Vagina (tissue), 2 donors: ENCODE results near the gene CD8A. TPM values are rescaled to one million over a fixed set of nuclear protein-coding genes. Genes with fewer than 3 reads are reported as not detected.
A peak's percentile ranks its signal among the peaks of the same experiment; 100 is the strongest.
"Not testable (repeated sequence)": the region's sequence is repeated elsewhere in the genome, so short reads cannot be mapped to it uniquely, and the experiment has no call there.

Experiments used
- DNase-seq, 2 donors: peaks; one replicate each; pipeline ENCODE4 v3.0.0-alpha.2; 2017; ENCODE audit errors: extremely low spot score in 2 of 2
- H3K27ac ChIP-seq: fragments of 200-600 bp; sonication (generic); one replicate; pipeline ENCODE4 v1.5.1; 2019
- H3K27me3 ChIP-seq: fragments of 200-600 bp; sonication (generic); one replicate; pipeline ENCODE4 v1.5.1; 2019
- H3K36me3 ChIP-seq, 2 donors: fragments of 200-600 bp; sonication (generic); one replicate each; pipeline ENCODE4 v1.5.1; 2017 to 2019
- H3K4me1 ChIP-seq: fragments of 200-600 bp; sonication (generic); one replicate; pipeline ENCODE4 v1.5.1; 2019
- H3K4me3 ChIP-seq, 2 donors: fragments of 200-600 bp; sonication (generic); 1 replicate in 1 of 2; 2 replicates in 1 of 2; pipeline ENCODE4 v1.5.1; 2016 to 2019
- H3K9me3 ChIP-seq: fragments of 200-600 bp; sonication (generic); one replicate; pipeline ENCODE4 v1.5.1; 2019
- POLR2A ChIP-seq, 2 donors: fragments of 450-650 bp; IDR thresholded peaks; one replicate each; pipeline ENCODE4 v1.6.1; 2017; ENCODE audit warnings: antibody characterized with exemption in 2 of 2, mild to moderate bottlenecking in 2 of 2, moderate library complexity in 2 of 2
- POLR2AphosphoS5 ChIP-seq, 2 donors: sonication (generic); formaldehyde crosslinking; IDR thresholded peaks; one replicate each; pipeline ENCODE4 v1.9.0; 2017; ENCODE audit warnings: antibody characterized with exemption in 2 of 2, mild to moderate bottlenecking in 2 of 2, low read depth in 1 of 2; ENCODE audit not compliant: insufficient read depth in 1 of 2
- intact Hi-C: fragments of 100-400 bp; cut with DNase I; formaldehyde crosslinking; loops from one replicate; pipeline ENCODE4 v1.15.1; 2023
- total RNA-seq: library from RNA; depleted of rRNA; stranded (reverse); fragments of >200 nt; gene quantifications from one replicate; pipeline ENCODE4 v1.2.3, GENCODE V29; 2016
- TF ChIP-seq, protein P1 (sequence below), 3 experiments: fragments of 450-650 bp in 2 of 3; fragments of 200-600 bp in 1 of 3; sonication (generic) in 1 of 3; IDR thresholded peaks; one replicate each; pipeline ENCODE4 v1.5.1; 2017 to 2019; ENCODE audit warnings: antibody characterized with exemption in 3 of 3, mild to moderate bottlenecking in 2 of 3, moderate library complexity in 2 of 3

The CD8A gene
- total RNA-seq, result 6.9 TPM

DNA sequence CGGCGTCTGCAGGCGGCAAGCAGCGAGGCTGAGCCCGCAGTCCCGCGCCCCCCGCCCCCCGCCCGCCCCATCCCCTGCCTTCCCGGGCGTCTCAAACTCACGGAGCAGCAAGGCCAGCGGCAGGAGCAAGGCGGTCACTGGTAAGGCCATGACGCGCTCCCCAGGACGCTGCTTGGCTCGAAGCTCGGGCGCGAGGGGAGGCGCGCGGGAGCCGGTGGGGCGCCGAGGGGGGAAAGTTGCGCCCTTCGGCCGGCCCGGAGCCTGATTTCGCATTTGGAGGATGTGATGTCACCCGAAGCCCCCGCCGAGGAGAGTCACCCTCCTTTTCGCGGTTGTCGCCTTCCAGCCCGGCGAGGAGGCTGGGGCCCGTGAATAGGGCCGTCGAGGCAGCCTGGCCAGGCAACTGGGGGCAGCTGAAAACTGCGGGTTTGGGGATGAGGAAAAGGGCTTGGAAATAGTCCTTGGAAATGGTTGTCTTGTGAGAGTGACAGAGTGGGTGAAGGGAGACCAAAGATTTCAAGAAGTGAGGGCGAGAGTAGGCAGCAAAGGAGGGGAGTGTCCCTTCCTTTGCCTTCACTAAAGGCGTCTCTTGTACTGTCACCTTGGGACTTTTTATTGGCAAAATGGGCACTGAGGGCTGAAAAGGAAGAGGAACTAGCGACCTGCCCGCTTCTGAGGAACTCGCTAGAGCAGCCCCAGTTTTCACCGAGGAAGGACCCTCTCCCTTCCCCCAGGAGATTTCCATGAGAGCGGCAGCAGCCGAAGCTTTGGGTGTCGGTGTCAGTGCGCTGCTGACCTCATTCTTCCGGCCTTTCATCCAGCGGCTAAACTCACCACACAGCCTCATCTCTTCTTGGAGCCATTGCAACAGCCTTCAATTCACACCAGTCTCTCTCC, at the start of gene CD8A:
CD8A (minus strand) TSS at position 238 of the 897 bp plus-strand sequence; CDS start at position 150, 88 bp downstream.
- Histone ChIP-seq H3K27me3 (peaks cover 12% of the 10 kb centered on the region), H3K9me3 (no peaks in the 10 kb centered on the region), H3K36me3 (no peaks in the 10 kb centered on the region), H3K27ac (peak within 1 kb of the TSS; percentile 47), H3K4me3 (peak within 1 kb of the TSS; percentile 29 to 38), H3K4me1 (peaks cover 24% of the 10 kb centered on the region)
- no peak for DNase-seq
- TF ChIP-seq, protein P1, sequence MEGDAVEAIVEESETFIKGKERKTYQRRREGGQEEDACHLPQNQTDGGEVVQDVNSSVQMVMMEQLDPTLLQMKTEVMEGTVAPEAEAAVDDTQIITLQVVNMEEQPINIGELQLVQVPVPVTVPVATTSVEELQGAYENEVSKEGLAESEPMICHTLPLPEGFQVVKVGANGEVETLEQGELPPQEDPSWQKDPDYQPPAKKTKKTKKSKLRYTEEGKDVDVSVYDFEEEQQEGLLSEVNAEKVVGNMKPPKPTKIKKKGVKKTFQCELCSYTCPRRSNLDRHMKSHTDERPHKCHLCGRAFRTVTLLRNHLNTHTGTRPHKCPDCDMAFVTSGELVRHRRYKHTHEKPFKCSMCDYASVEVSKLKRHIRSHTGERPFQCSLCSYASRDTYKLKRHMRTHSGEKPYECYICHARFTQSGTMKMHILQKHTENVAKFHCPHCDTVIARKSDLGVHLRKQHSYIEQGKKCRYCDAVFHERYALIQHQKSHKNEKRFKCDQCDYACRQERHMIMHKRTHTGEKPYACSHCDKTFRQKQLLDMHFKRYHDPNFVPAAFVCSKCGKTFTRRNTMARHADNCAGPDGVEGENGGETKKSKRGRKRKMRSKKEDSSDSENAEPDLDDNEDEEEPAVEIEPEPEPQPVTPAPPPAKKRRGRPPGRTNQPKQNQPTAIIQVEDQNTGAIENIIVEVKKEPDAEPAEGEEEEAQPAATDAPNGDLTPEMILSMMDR (IDR thresholded peaks at IDR 0.05), result no peak
- TF ChIP-seq POLR2A (IDR thresholded peaks at IDR 0.05) (no peak), POLR2AphosphoS5 (IDR thresholded peaks at IDR 0.05; ENCODE audit: insufficient read depth in 1 of 2, low read depth in 1 of 2) (no peak)
- intact Hi-C loops, result no loop called here

DNA sequence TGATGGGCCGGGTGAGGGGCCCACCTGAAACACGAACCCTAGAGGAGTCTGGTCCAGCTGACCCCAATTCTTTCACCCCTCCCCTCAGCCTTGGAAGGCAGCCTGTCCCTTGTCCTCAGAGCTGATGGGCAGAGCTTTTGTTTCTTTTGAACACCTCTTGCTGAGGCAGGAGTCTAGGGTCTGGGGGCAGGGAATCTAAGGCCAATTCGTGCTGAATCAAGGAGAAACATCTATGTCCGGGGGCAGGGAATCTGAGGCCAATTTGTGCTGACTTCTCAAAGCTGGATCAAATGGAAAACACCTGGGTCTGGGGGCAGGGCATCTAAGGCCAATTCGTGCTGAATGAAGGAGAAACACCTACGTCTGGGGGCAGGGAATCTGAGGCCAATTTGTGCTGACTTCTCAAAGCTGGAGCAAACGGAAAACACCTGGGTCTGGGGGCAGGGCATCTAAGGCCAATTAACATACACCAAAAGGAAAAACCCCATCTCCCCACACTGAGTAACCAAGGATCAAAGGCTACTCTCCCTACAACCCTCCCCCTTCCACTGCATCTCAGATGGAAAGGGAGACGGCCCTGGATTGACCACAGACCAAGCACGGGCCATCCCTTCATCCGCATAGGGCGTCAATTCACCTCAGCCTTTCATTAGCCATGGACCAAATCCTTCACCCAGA, 49.3 kb upstream of the CD8A start:
- H3K36me3 ChIP-seq, H3K4me3 ChIP-seq, H3K4me1 ChIP-seq, DNase-seq, H3K27ac ChIP-seq, intact Hi-C loops, H3K27me3 ChIP-seq, H3K9me3 ChIP-seq: not testable (repeated sequence)

DNA sequence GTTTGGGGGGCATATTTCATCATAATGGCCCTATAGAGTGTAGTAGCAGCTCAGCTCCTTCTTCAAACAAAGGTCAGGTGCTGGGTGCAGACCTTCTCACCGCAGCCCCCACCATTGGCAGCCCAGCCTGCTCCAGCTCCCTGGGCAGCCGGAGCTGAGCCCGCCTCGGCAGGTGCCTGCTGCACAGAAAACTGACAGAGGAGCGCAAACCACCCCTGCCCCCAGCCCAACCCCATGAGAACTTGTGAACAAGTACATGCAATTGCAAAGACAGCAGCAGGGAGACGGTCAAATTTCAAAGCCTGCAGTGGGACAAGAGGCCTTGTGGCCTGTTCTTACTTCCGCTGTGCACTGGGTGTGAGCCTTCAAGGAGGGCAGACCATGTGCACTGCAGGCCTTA, 48.7 kb upstream of the CD8A start:
- H3K4me3 ChIP-seq, H3K36me3 ChIP-seq, H3K27ac ChIP-seq, DNase-seq, H3K4me1 ChIP-seq, H3K9me3 ChIP-seq, intact Hi-C loops, H3K27me3 ChIP-seq: not testable (repeated sequence)

DNA sequence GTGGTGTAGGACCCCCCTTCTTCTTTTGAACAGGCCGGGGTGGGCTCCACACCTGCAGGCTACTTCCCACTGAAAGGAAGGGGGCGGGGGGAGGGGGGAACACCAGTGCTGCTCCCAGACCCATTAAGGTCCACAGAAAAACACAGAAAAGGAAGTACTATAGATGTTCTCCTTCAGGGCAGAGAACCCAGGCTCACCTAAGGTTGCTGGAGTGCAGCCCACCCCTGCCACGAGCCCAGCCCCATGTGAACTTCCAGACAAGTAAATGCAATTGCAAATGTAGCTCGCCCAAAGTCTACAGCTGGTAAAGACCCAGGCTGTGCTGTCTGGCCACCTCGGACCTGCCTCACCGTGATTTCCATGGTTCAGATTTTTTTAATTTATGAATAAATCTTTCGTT, 47.0 kb upstream of the CD8A start:
- not testable (repeated sequence) for H3K9me3 ChIP-seq

DNA sequence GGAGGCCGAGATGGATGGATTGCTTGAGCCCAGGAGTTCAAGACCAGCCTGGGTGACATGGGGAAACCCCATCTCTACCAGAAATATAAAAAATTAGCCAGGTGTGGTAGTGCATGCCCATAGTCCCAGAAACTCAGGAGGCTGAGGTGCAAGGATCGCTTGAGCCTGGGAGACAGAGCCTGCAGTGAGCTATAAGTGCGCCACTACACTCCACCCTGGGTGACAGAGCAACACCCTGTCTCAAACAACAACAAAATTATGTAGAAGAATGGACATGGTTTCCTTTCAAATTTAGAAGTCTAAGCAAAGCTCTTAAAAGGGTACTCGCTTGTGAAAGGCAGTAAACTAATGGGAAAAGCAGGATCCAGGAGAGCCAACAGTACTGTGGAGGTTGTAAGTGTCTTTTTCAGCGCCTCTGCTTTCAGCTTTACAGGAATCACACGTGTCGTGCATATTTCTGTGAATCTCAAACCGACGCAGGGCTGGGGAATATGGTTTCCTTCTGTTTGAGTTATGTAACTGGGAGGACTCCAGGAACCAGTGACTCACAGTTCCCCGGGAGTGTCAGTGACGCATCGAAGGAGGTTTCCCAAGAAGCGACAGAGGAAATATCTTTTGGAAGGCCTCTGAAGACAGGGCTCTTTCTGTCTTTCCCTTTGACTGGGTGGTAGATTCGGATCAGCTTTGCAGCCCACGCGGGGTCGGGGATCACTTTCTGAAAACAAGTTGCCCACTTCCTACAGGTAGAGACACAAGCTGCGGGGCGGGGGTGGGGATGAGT, 46.4 kb upstream of the CD8A start:
- DNase-seq, H3K36me3 ChIP-seq, intact Hi-C loops, H3K4me1 ChIP-seq, H3K9me3 ChIP-seq, H3K27me3 ChIP-seq: not testable (repeated sequence)
- peak overlapping the region; percentile 53 for H3K27ac ChIP-seq
- peak overlapping the region in 1 of 2 donors; percentile 6 for H3K4me3 ChIP-seq

More for the DNA sequence above, 47.0 kb upstream of the CD8A start:
- H3K4me1 ChIP-seq, H3K4me3 ChIP-seq, H3K27me3 ChIP-seq, intact Hi-C loops, DNase-seq, H3K36me3 ChIP-seq: not testable (repeated sequence)
- peak overlapping the region; percentile 35 for H3K27ac ChIP-seq

DNA sequence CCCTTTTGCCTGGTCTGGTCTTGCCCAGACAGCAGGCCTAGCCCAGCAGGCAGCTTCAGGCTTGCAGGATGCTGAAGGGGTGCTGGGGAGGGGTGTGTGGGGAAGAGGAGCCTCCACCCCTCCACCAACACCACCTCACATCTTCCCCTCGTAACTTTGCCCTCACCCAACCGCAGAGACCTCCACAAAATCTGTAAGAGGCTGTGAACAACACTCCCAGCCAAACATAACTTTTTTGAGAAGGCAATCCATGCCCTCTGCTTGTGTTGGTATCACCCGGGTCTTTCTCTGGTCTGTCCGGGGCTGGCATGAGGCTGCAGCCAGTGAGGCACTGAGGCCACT, 44.8 kb upstream of the CD8A start:
- H3K4me1 ChIP-seq, H3K9me3 ChIP-seq, H3K4me3 ChIP-seq, DNase-seq, H3K27ac ChIP-seq, H3K36me3 ChIP-seq, intact Hi-C loops, H3K27me3 ChIP-seq: not testable (repeated sequence)

DNA sequence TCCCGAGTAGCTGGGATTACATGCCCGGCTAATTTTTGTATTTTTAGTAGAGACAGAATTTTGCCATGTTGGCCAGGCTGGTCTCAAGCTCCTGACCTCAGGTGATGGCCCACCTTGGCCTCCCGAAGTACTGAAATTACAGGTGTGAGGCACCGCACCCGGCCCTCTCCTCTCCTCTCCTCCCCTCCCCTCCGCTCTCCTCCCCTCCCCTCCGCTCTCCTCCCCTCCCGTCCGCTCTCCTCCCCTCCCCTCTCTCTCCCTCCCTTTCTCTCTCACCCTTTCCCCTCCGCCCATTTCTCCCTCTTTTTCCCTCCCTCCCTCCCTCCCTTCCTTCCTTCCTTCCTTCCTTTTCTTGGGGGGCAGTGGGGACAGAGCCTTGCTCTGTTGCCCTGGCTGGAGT, 42.6 kb upstream of the CD8A start:
- Histone ChIP-seq H3K9me3 (no peaks in the 10 kb centered on the region), H3K36me3 (no peaks in the 10 kb centered on the region), H3K27ac (no peak overlapping the region), H3K27me3 (no peaks in the 10 kb centered on the region), H3K4me1 (peaks cover 5% of the 10 kb centered on the region), H3K4me3 (no peak overlapping the region)
- TF ChIP-seq POLR2A (IDR thresholded peaks at IDR 0.05), result no peak
- TF ChIP-seq, protein P1 (IDR thresholded peaks at IDR 0.05), result no peak
- TF ChIP-seq POLR2AphosphoS5 (IDR thresholded peaks at IDR 0.05; ENCODE audit: insufficient read depth in 1 of 2, low read depth in 1 of 2), result no peak
- intact Hi-C loops, result no loop called here
- DNase-seq, result no peak
